NCI-H774 (cell line): ENCODE data around the gene KIAA0825.
"Not testable (repeated sequence)": the region's sequence is repeated elsewhere in the genome, so short reads cannot be mapped to it uniquely, and the experiment has no call there.

Experiments used
- DNase-seq: peaks from one replicate; lab custom pipeline; 2025; lab: John Stamatoyannopoulos, UW

KIAA0825 gene

DNA sequence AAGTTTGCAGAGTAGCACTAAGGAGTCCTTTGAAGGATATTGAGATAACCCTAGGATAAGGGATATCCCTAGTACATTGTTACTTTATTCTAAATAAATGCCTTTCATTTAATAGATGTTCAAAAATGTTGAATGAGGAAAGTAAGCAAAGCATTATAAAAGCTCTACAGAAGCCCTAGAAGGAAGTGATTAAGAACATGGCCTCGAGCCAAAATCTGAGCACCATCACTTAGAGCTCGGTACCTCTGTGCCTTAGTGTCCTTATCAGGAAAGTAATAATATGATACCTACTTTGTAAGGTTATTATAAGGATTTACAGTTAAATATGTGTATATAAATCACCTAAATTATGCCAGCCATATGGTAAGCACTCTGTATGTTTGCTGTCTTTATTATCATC, 242.6 kb downstream of the KIAA0825 start:
- DNase-seq = no peak

- DNase-seq = no peak
Observed at GRCh38 chr5:94374336-94374735, 244.1 kb downstream of the KIAA0825 start.

GRCh38 chr5:94367900-94368299, 250.5 kb downstream of the KIAA0825 start:
- DNase-seq = no peak

GRCh38 chr5:94366811-94367210, 251.6 kb downstream of the KIAA0825 start:
- no peak for DNase-seq

DNA sequence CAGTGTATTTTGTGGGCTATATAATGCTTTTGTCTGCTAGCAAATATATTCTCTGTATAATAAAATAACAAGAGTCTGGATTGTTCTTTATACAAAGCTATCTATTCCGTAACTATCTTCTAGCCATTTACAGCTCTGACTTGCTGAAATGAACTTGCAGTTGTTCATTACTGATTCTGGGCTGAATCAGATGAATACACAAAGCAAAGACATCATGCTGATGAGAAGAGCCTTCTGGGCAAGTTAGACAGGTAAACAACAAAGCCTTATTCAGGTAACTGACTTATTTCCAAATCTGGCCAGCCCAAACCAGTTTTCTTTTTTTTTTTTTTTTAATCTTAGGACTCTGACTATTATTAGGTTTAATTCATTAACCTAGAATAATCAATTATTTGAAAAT, 255.5 kb downstream of the KIAA0825 start:
- DNase-seq = peak; percentile 14

DNA sequence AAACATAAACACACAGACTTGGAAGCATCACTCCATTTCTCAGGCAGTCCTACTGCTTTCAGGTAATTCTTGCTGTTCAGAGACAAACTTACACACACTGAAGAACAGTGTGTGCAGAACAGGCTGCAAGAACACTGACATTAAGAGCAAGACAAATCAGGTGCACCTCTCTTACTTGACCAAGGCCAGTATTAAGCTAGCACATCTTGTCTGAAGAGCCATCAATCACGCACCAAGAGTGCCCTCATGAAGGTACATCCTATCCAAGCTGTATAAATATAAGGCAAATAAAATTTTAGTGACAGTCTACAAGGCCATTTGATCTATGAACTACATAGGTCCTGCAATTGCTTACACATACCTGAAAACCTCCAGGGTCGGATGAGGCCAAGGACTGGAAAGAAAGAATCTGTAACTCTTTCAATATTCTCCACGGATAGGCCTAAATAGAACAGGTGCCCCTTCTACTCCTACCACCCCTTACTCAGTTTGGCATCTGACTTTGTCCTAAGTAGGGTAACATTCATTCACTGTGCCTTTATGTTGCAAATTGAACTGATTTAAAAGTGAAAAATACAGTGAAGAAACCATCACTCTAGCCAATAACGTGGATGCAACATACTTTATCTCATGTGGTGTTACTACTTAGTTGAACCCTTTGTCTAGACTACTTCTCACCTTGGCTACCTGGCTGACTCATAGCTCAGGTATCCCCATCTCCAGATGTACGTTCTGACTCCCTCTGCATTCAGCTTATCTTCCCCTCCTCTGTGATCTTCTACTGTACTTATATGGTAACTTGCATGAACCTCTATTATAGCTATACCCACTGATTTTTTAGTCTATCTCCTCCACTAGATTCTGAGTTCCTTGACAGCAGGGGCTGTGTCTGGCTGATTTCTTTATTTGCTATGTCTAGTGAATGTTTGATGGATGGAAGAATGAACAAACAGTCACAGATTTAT, 256.3 kb downstream of the KIAA0825 start:
- DNase-seq = no peak

DNA sequence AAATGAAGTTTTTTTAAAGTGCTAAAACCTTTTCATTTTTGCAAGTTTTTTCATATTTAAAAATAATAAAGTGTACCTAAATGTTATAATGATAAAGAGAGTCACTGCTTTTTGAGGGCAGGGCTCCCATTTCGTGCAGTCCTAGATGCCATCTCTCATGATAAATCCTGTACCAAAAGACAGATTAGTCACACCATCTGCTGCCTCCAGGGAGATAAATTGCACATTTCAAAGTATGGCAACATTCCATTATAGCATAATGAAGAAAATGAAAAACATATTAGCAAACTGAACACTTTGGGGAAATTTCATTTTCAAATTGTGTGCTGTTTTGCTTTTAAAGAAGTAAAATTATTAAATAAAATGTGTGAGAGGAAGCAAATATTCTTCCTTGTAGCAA, 257.2 kb downstream of the KIAA0825 start:
- no peak for DNase-seq

DNA sequence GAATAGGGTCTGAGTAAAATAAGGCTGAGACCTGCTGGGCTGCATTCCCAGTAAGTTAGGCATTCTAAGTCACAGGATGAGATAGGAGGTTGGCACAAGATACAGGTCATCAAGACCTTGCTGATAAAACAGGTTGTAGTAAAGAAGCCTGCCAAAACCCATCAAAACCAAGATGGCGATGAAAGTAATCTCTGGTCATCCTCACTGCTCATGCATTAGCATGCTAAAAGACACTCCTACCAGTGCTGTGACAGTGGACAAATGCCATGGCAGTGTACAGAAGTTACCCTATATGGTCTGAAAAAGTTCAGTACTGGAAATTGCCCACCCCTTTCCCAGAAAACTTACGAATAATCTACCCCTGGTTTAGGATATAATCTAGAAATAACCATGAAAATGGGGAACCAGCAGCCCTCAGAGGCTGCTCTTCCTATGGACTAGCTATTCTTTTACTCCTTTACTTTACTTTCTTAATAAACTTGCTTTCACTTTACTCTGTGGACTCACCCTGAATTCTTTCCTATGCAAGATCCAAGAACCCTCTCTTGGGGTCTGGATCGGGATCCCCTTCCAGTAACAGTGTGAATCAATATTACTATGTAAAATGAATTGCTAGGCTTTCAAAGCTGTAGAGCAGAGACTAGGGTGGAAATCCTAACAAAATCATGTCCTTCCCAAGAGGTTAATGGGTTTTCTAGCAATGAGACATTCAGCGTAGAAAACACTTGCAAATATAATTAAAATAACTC, 257.8 kb downstream of the KIAA0825 start:
- DNase-seq = no peak

DNA sequence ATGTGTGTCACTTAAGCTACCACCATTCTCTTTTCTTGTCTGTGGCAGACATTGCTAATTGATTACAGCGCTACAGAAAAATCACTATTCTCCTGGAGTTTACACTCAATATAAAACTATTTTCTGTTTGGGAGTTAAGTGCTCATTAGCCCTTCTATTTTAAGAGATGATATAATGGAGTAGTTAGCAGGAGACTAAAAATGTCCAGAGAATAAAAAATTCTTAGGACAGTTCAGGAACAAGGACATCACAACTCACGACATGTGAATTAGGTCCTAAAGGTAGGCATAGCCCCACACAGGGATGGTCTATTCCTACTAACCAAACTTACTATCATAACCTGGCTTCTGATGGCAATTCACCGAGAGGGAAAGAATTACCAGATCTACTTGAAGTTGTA, 258.5 kb downstream of the KIAA0825 start:
- DNase-seq = no peak

DNA sequence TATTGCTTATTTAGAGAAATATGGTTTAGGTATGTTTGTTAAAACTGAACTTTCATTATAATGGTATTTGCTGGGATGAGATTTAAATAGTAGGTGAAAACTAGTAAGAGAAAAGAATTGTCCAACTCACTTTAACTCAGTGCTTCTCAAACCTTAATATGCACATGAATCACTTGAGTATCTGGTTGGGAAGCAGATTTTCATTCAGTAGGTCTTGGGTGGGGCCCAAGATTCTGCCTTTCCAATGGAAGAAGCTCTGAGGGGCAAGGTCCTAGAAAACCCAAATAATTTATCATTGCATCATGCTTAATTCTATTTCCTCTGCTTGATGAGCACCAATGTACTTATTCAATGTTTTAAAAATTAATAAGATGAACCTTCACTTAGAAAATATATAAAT, 262.6 kb downstream of the KIAA0825 start:
- DNase-seq = no peak

GRCh38 chr5:94354837-94355485, 263.4 kb downstream of the KIAA0825 start:
- not testable (repeated sequence) for DNase-seq

DNA sequence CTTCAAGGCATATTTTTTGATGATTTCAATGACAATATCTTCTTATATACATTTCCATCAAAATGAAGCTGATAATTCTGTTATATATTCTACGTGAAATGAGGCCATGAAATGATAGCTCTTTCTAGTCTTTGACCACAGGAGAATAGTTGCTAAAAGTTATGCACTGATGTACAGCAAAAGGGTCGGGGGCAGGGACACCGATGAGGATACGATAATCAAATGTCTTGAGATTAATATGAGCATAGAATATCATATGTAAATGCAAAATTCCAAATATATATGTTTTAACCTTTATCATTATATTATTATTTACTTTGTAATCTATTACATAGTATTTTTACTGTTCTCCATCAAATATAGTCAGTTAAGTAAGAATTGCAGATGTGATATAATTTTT, 264.8 kb downstream of the KIAA0825 start:
- DNase-seq = no peak

GRCh38 chr5:94347130-94347529, 271.3 kb downstream of the KIAA0825 start:
- DNase-seq = no peak

DNA sequence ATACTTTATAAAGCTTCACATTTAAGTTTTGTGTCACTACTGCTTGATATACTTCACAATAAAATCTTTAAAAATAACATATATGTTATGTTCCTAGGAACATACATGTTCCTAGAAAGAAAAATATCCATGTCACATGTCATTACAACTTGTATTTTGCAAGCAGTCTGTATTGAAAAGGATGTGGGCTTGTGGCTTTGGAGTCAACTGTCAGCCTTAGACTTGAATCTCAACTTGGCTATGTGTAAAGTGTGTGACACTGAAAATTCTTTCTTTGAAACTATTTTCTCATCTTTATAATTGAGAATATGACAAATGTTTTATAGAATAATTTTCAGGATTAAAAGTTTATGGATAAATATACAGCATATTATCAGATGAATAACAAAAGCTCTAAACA, 273.1 kb downstream of the KIAA0825 start:
- no peak for DNase-seq

DNA sequence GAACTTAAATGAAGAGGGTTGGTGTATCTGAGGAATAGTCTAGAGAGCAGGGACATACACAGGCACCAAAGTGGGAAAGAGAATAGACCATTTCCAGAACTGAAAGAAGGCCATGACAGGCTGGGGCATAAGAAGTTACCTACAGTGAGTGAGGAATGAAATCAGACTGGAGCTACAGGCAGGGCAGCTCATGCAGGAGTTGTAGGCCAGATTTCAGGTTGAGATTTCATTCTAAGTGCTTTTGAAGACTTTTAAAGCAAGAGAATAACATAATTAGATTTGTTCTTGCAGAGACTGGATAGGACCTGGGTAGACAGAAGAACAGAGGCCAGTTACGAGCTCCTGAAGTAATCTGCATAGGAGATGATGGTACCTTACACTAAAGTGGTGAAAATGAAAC, 280.8 kb downstream of the KIAA0825 start:
- no peak for DNase-seq

GRCh38 chr5:94335936-94336335, 282.5 kb downstream of the KIAA0825 start:
- DNase-seq = no peak

- no peak for DNase-seq
Observed at GRCh38 chr5:94329115-94329514, 289.3 kb downstream of the KIAA0825 start.

DNA sequence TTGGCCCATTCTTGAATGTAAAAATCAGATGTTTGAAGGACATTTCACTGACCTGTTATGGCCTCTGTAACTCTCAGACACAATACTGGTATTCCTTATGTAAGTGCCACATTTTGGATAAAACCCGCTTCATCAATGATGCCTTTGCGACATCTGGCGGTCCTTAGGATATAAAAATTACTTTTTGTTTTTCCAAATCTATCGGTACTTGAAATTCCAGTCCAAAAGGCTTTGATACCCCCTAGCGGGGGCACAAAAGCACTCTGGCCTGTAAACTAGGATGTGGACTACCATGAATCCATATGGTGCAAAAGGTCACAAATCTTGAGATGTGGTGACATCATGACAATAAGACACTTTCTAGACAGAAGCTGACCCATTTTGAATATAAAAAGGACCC, 291.8 kb downstream of the KIAA0825 start:
- DNase-seq = no peak

- no peak for DNase-seq
Observed at GRCh38 chr5:94316916-94317838, 301.2 kb downstream of the KIAA0825 start.

DNA sequence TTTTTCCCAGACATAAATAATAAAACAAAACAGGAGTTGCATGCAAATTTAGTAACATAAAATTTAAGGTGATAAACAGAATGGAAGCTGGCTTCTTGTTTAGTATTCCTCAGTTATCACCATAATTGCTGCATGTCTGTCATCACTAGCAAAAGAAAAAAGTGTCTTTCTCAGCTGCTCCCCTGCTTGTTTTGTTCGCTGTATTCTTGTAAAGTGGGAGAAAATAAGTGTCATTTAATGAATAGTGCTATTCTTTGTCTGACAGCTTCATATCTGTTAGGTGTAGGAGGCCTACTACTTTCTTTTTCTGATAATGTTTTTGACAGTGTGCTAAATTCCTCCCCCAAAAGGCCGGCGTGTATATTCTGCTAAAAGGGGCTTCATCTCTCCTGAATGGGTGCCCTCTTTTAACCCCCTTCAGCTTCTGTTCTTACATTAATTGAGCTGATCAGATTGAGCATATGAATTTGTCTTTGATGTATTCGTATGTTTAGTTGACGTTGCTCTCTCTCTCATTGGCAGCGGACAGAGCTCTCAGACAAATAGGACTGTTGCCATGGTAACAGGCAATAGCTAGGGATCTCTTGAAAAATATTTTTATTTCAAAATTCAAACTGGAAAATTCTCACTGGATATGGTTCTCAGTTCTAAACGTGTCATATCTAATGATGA, 303.8 kb downstream of the KIAA0825 start:
- DNase-seq = no peak

- no peak for DNase-seq
Observed at GRCh38 chr5:94313696-94314095, 304.7 kb downstream of the KIAA0825 start.
